Esophagus muscularis mucosa (tissue), 3 donors: Measurements from ENCODE around the gene HDAC4.

Source experiments
- CTCF ChIP-seq, 3 experiments: fragments of 200-600 bp in 2 of 3; fragments of 450-650 bp in 1 of 3; sonication (generic) in 2 of 3; IDR thresholded peaks; one replicate each; pipeline ENCODE4 v1.5.1; 2017 to 2019; ENCODE audit warnings: antibody characterized with exemption in 3 of 3, mild to moderate bottlenecking in 2 of 3, moderate library complexity in 1 of 3
- POLR2A ChIP-seq: fragments of 450-650 bp; IDR thresholded peaks from one replicate; pipeline ENCODE4 v1.6.1; 2017; ENCODE audit warnings: antibody characterized with exemption, moderate library complexity, mild to moderate bottlenecking, low read depth

GRCh38 chr2:239399921-239400595, 762 bp downstream of the HDAC4 start:
- TF ChIP-seq CTCF (IDR thresholded peaks at IDR 0.05), result no peak
- TF ChIP-seq POLR2A, result no peak
